Measurements from ENCODE around the gene ANKFN1. TPM values are rescaled to one million over a fixed set of nuclear protein-coding genes. Genes with fewer than 3 reads are reported as not detected.

ANKFN1 gene
- total RNA-seq, 1 donor from 2014 or later = 2.4 TPM

DNA sequence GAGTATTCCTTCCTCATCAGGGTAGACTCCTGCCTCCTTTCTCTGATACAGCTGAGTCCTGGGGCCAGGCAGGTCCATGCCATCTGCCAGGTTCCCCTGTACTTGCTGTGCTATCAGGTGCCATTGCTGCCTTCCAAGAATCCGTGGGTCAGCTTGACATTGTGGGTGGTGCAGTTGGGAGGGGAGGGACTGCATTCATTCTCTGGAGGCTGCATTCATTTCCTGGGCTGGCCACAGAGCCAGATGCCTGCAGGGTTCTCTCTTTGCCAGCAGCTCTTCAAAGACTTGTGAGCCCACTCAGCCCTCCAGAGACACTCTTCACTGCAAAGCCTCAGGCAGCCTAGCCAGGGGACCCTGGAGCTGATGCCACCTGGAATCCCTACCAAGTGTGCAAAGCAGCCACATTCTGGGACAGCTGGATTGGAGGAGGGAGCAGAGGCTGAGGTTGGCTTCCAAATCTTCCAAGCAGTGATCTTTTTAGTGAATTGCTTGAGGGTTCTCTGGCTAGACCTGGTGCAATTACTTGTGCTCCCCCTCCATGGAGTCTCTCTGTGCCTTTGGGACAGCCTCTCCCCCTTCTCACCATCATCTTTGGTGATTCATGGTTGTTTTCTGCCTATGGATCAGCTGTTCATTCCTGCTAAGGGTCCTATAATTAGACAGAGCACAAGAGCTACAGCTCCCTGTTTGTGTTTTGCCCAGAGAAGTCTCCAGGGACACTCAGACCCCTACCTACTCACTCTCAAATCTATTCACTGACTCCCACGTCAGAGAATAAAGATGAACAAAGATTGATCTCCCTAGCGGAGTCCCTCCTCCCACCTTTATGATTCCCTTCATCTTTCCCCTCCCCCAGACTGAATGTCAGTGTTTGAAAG, 20.9 kb downstream of the ANKFN1 start:
- H3K27ac Mint-ChIP-seq = peak overlapping the region; percentile 66
- H3K27me3 Mint-ChIP-seq = no peaks in the 10 kb centered on the region
- no peak for DNase-seq (ENCODE audit: extremely low spot score, unreplicated experiment)
- H3K9me3 Mint-ChIP-seq = peaks cover 4% of the 10 kb centered on the region
- TF ChIP-seq, protein P1, sequence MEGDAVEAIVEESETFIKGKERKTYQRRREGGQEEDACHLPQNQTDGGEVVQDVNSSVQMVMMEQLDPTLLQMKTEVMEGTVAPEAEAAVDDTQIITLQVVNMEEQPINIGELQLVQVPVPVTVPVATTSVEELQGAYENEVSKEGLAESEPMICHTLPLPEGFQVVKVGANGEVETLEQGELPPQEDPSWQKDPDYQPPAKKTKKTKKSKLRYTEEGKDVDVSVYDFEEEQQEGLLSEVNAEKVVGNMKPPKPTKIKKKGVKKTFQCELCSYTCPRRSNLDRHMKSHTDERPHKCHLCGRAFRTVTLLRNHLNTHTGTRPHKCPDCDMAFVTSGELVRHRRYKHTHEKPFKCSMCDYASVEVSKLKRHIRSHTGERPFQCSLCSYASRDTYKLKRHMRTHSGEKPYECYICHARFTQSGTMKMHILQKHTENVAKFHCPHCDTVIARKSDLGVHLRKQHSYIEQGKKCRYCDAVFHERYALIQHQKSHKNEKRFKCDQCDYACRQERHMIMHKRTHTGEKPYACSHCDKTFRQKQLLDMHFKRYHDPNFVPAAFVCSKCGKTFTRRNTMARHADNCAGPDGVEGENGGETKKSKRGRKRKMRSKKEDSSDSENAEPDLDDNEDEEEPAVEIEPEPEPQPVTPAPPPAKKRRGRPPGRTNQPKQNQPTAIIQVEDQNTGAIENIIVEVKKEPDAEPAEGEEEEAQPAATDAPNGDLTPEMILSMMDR (conservative IDR thresholded peaks at IDR 0.05) = no peak
- no peak overlapping the region for H3K4me3 Mint-ChIP-seq
- H3K4me1 Mint-ChIP-seq (ENCODE audit: unreplicated experiment) = peaks cover 32% of the 10 kb centered on the region
- no peaks in the 10 kb centered on the region for H3K36me3 Mint-ChIP-seq

DNA sequence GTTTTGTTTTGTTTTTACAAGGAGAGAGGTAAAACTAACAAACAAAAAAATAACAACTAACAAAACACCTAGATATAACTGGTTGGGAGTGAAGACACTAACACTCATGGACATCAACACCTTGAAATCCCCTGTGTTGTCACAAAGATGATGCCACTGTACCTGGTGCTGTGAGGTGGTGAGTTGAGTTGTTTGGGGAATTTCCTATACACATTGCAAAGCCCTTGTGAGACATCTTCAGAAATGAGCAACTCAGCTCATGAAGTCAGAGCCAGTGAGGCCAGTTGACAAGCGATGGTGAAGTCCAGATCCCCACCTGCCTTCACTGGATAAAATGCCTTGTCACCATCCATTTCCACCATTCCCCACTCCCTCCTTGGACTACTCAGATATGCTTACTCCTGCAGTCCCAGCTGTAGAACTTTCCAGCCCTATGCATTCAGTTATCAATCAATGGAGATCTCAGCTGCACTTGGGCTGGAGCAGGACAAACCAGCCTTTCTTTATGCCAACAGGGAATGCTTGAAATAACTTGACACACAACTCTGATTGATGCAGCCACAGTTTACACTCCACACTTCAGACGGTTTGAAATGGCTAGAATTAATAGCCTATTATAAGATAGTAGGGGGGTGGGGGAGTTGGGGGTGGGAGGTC, 22.2 kb downstream of the ANKFN1 start:
- no peak for DNase-seq (ENCODE audit: extremely low spot score, unreplicated experiment)
- Mint-ChIP-seq H3K27me3 (no peaks in the 10 kb centered on the region), H3K4me3 (no peak overlapping the region), H3K27ac (peak overlapping the region; percentile 61), H3K4me1 (ENCODE audit: unreplicated experiment) (peaks cover 39% of the 10 kb centered on the region), H3K36me3 (no peaks in the 10 kb centered on the region), H3K9me3 (peaks cover 4% of the 10 kb centered on the region)
- TF ChIP-seq, protein P1 (conservative IDR thresholded peaks at IDR 0.05) = no peak

DNA sequence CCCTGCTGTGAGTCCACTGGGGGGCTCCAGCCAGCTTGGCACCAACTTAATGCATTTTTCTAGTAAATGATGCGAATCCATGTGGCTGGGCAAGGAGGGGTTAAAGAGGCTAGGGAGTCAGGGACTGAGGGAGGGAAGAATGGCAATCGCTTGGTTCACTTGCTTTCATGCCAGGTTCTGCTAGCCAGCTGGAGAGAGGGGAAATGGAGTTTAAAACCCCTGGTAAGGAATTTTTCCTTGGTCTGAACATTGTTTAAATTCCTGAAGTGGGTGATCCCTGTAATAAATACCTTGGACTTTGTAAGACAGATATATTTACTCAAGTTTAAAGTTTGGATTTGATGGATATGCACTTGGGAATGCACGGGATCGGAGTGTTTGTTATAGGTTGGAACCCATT, 22.8 kb downstream of the ANKFN1 start:
- no peaks in the 10 kb centered on the region for H3K36me3 Mint-ChIP-seq
- TF ChIP-seq, protein P1 (conservative IDR thresholded peaks at IDR 0.05) = no peak
- peaks cover 4% of the 10 kb centered on the region for H3K9me3 Mint-ChIP-seq
- H3K4me1 Mint-ChIP-seq (ENCODE audit: unreplicated experiment) = peaks cover 39% of the 10 kb centered on the region
- no peak for DNase-seq (ENCODE audit: extremely low spot score, unreplicated experiment)
- no peaks in the 10 kb centered on the region for H3K27me3 Mint-ChIP-seq
- no peak overlapping the region for H3K4me3 Mint-ChIP-seq
- no peak overlapping the region for H3K27ac Mint-ChIP-seq

DNA sequence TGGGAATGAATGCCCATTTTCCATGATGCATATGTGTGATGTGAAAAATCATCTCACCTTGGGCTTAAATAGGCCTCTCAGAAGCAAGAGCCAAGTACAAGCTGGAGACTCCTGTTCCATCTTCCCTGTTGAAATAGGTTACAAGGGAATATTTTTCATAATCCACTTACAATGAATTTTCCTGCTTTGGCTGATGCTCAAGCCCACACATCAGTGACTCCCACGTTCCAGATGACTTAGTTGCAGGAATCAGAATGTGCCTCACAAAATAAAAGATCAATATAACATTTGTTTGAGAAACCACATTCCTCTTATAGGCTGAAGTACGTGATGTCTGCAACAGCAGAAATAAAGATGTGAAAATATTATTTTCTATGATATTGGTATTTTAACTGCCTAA, 24.1 kb downstream of the ANKFN1 start:
- Mint-ChIP-seq H3K4me3 (no peak overlapping the region), H3K4me1 (ENCODE audit: unreplicated experiment) (peaks cover 39% of the 10 kb centered on the region), H3K27me3 (no peaks in the 10 kb centered on the region), H3K36me3 (no peaks in the 10 kb centered on the region), H3K9me3 (peaks cover 4% of the 10 kb centered on the region), H3K27ac (no peak overlapping the region)
- TF ChIP-seq, protein P1 (conservative IDR thresholded peaks at IDR 0.05) = no peak
- no peak for DNase-seq (ENCODE audit: extremely low spot score, unreplicated experiment)

DNA sequence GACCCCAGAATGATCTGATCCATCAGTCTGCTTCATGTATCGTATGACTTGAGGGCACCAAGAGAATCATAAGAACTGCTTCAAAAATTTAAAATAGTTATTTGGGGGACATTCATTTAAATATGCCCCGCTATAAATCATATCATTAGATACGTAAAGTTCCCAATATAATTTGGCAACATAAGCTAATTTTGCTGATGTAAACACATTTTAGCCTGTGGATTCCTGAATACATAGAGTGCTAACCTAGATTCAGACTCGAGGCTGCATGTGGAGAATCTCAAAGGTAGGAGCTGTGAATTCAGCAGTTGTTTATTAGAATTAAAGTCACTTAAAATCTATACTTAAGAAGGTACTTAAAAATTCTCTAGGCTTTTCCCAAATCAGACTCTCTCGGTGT, 24.9 kb downstream of the ANKFN1 start:
- Mint-ChIP-seq H3K4me1 (ENCODE audit: unreplicated experiment) (peaks cover 36% of the 10 kb centered on the region), H3K9me3 (peaks cover 5% of the 10 kb centered on the region), H3K4me3 (no peak overlapping the region), H3K27me3 (peaks cover under 1% of the 10 kb centered on the region), H3K36me3 (no peaks in the 10 kb centered on the region), H3K27ac (no peak overlapping the region)
- DNase-seq (ENCODE audit: extremely low spot score, unreplicated experiment) = no peak
- TF ChIP-seq, protein P1 (conservative IDR thresholded peaks at IDR 0.05) = no peak
